ENCODE measurements around the gene LRRC51.

- TF ChIP-seq POLR2A (IDR thresholded peaks at IDR 0.05; ENCODE audit: low read depth, low read length) (no peak), TAF1 (IDR thresholded peaks at IDR 0.05; ENCODE audit: low read depth, low read length) (no peak), POLR2AphosphoS5 (IDR thresholded peaks at IDR 0.05; ENCODE audit: low read depth, low read length) (no peak), PAX5 (IDR thresholded peaks at IDR 0.05; ENCODE audit: insufficient read depth, low read length, severe bottlenecking) (no peak), SPI1 (IDR thresholded peaks at IDR 0.05; ENCODE audit: low read depth, low read length) (no peak)
Observed at GRCh38 chr11:72084076-72084475, 3.4 kb downstream of the LRRC51 start.
